Subcutaneous abdominal adipose tissue (tissue), 5 donors: ENCODE data around the gene VPS4B.

Experiments used
- H3K27ac ChIP-seq: one replicate; pipeline ENCODE4 v1.7.0; 2013; ENCODE audit warnings: low read depth, mild to moderate bottlenecking, inconsistent platforms, low read length, moderate library complexity
- H3K27me3 ChIP-seq, 5 donors: one replicate each; pipeline ENCODE4 v1.7.0; 2013; ENCODE audit warnings: low read length in 5 of 5, inconsistent platforms in 1 of 5; ENCODE audit not compliant: control insufficient read depth in 5 of 5, insufficient read depth in 4 of 5
- H3K36me3 ChIP-seq, 5 donors: one replicate each; pipeline ENCODE4 v1.7.0; 2013; ENCODE audit warnings: low read length in 5 of 5; ENCODE audit not compliant: control insufficient read depth in 5 of 5, insufficient read depth in 5 of 5
- H3K4me1 ChIP-seq, 5 donors: one replicate each; pipeline ENCODE4 v1.7.0; 2013; ENCODE audit warnings: low read length in 5 of 5, mild to moderate bottlenecking in 3 of 5, moderate library complexity in 1 of 5; ENCODE audit not compliant: control insufficient read depth in 5 of 5, insufficient read depth in 5 of 5
- H3K4me3 ChIP-seq, 5 donors: one replicate each; pipeline ENCODE4 v1.7.0; 2013; ENCODE audit warnings: low read length in 5 of 5, low read depth in 1 of 5
- H3K9ac ChIP-seq, 5 donors: one replicate each; pipeline ENCODE4 v1.7.0; 2013; ENCODE audit warnings: low read length in 5 of 5, mild to moderate bottlenecking in 4 of 5, moderate library complexity in 3 of 5
- H3K9me3 ChIP-seq, 5 donors: one replicate each; pipeline ENCODE4 v1.7.0; 2013; ENCODE audit warnings: low read length in 5 of 5; ENCODE audit not compliant: control insufficient read depth in 5 of 5
- donor health status: healthy.
- donor health status: healthy.
- donor health status: healthy.
- donor health status: healthy.
- donor health status: healthy.

Gene VPS4B

DNA sequence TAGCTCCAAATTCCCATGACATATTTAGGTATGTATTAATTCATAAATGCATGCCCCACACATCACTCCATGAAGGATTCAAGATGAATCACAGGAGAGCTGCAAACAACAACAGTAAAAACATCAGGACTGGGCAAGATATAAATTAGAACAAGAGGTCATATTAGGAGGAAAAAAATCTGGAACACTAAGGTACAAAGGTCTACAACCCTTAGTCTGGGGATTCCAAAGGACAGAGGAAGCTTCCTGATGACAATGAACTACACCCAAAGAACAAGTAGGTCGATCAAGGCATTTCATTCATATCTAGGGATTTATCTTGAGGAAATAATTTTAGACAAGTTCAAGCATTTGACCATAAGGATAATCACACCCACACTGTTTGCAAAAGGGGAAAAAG is 14.5 kb downstream of the VPS4B start:
- no peaks in the 10 kb centered on the region for H3K27me3 ChIP-seq
- H3K9ac ChIP-seq = peak overlapping the region in 1 of 5 donors; percentile 13
- no peaks in the 10 kb centered on the region for H3K9me3 ChIP-seq
- peaks cover 47 to 69% (median 55%) of the 10 kb centered on the region in 5 donors for H3K36me3 ChIP-seq
- H3K27ac ChIP-seq = no peak overlapping the region
- H3K4me3 ChIP-seq = no peak overlapping the region
- H3K4me1 ChIP-seq = peaks cover 0 to 7% (median 0%) of the 10 kb centered on the region in 5 donors

DNA sequence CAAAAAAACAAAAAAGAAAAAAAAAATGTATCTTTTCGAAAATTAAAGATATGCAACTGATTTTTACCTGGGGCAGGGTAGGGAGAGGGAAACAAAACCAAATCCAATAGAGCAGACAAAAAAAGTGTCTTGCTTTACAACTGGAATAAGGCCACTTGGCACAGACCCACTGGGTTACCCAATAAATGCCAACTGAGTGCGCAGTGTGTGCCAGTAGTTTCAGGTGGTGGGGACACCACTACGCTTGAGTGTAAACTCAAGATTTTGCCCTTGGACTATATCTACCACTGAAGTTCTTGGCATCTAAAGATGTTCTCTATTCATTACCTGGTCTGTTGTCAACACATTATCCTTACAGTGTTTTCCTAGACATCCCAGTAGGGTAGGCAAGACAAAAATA is 16.3 kb downstream of the VPS4B start:
- Histone ChIP-seq H3K4me1 (peaks cover 0 to 7% (median 0%) of the 10 kb centered on the region in 5 donors), H3K4me3 (no peak overlapping the region), H3K9me3 (no peaks in the 10 kb centered on the region), H3K36me3 (peaks cover 57 to 81% (median 64%) of the 10 kb centered on the region in 5 donors), H3K9ac (no peak overlapping the region), H3K27me3 (no peaks in the 10 kb centered on the region), H3K27ac (no peak overlapping the region)

DNA sequence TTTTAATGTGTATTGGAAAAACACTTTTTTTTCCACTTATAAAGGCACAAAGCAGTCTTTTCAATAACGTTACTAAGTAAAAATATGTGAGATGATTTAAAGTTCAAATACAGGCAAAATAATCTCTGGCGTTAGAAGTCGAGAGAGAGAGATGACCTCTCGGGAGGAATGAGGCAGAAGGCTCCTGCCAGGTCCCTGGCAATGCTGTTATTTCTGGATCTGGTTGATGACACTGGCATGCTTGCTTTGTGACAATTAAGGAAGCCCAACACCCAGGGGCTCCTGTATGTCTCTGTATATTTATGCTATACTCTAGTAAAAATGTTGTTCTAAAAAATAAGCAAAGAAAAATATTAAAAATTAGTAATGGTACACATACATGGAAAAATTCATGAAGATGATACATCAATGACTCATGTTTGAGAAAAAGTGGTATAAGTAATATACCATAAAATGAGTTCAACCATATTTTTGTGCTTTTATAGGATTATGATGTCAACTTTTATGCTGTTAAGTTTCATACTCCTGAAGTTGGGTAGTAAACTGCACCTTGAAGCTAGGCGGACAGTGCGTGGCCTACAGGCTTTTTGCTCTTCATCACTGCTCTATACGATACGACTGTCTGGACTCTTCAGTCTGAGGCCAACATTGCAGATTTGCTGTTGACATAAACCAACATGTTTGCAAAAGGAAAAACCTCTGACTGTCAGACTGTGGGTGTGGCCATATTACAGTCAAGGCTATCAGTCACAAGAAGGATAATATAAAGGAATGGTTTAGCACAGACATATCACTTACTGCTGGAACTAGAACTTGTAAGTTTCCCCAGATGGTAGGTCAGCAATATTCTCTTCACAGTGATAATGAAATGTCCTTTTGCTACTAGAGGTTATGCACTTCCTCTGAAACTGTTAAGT is 19.8 kb downstream of the VPS4B start:
- H3K27me3 ChIP-seq = no peaks in the 10 kb centered on the region
- H3K4me1 ChIP-seq = peaks cover 0 to 7% (median 0%) of the 10 kb centered on the region in 5 donors
- no peak overlapping the region for H3K27ac ChIP-seq
- no peak overlapping the region for H3K4me3 ChIP-seq
- H3K36me3 ChIP-seq = peaks cover 53 to 80% (median 57%) of the 10 kb centered on the region in 5 donors
- no peak overlapping the region for H3K9ac ChIP-seq
- no peaks in the 10 kb centered on the region for H3K9me3 ChIP-seq

DNA sequence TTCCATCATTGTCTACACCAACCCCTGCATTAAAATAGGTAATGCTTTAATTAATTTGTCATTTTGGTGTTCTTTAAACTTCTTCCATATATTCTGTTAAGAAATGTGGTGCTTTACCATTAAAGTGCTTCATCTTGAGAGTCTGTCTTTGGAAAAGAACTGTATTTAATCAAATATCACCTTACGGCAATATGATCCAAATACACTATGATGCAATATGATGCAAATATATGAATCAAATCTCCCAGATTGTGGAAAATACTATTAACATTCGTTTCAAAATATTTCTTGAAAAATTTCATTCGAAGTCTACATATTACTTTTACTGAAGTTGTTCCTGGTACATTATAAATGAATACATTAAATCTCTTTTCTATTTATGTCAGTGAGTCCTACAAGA is 23.0 kb downstream of the VPS4B start:
- no peak overlapping the region for H3K27ac ChIP-seq
- no peak overlapping the region for H3K9ac ChIP-seq
- H3K36me3 ChIP-seq = peaks cover 56 to 97% (median 78%) of the 10 kb centered on the region in 5 donors
- H3K9me3 ChIP-seq = no peaks in the 10 kb centered on the region
- H3K27me3 ChIP-seq = no peaks in the 10 kb centered on the region
- H3K4me3 ChIP-seq = no peak overlapping the region
- no peaks in the 10 kb centered on the region for H3K4me1 ChIP-seq

DNA sequence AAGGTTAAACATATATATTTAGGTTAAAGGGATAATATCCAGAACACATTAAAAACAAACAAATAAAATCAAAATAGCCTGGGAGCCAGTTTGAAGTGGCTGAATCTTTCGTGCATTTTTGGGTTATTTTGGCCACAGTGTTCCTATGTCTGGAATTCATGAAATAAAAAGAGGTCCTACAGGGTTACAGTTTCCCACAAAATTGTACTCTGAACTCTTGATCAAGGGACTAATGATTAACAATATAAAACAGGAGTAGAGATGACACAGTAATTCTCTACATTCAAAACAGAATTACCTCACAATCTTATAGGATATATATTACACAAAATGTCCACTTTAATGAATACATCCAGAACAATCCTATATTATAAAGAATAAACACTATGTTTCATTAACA is 24.9 kb downstream of the VPS4B start:
- H3K4me1 ChIP-seq = no peaks in the 10 kb centered on the region
- no peak overlapping the region for H3K9ac ChIP-seq
- peaks cover 39 to 87% (median 66%) of the 10 kb centered on the region in 5 donors for H3K36me3 ChIP-seq
- no peaks in the 10 kb centered on the region for H3K9me3 ChIP-seq
- H3K27me3 ChIP-seq = no peaks in the 10 kb centered on the region
- H3K27ac ChIP-seq = no peak overlapping the region
- H3K4me3 ChIP-seq = no peak overlapping the region

DNA sequence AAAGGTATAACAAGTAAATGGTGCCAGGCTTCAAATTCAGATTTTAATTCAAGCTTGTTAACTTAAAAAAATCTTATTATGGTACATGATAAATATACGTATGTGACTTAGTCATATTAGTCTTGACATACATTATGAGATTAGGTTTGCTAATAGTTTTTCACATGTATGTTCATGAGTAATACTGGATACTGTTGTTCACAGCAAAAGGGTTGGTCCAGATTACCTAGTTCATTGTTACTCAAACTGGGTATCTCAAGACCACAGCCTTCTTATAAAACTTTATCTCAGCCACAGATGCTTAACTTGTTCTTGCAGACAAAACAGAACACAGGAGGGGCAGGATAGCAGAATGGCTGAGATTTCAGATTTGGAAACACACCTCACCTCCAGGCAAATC is 26.8 kb downstream of the VPS4B start:
- H3K9me3 ChIP-seq = no peaks in the 10 kb centered on the region
- H3K36me3 ChIP-seq = peaks cover 34 to 84% (median 60%) of the 10 kb centered on the region in 5 donors
- H3K4me3 ChIP-seq = no peak overlapping the region
- H3K27ac ChIP-seq = no peak overlapping the region
- H3K27me3 ChIP-seq = no peaks in the 10 kb centered on the region
- H3K9ac ChIP-seq = no peak overlapping the region
- no peaks in the 10 kb centered on the region for H3K4me1 ChIP-seq

DNA sequence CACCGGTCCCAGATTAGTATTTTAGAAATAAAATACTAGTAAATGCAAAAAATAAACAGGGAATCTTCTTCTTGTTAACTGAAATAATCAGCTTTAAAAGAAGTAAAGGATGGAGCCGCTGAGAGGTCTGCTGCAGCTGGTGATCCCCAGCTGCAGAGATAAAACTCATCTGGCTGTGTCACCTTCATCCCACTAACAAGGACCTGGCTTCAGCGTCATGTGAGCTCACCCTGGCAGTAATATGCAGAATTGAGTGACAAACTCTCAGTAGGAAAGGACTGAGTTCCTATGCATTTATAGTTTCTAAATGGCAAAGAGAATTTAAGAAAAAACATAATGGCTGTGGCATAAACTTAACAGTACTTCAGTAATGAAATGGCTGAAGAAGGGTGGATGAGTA is 27.3 kb downstream of the VPS4B start:
- H3K27me3 ChIP-seq = no peaks in the 10 kb centered on the region
- no peak overlapping the region for H3K9ac ChIP-seq
- H3K4me1 ChIP-seq = no peaks in the 10 kb centered on the region
- no peak overlapping the region for H3K4me3 ChIP-seq
- no peak overlapping the region for H3K27ac ChIP-seq
- H3K9me3 ChIP-seq = no peaks in the 10 kb centered on the region
- H3K36me3 ChIP-seq = peaks cover 28 to 84% (median 60%) of the 10 kb centered on the region in 5 donors

DNA sequence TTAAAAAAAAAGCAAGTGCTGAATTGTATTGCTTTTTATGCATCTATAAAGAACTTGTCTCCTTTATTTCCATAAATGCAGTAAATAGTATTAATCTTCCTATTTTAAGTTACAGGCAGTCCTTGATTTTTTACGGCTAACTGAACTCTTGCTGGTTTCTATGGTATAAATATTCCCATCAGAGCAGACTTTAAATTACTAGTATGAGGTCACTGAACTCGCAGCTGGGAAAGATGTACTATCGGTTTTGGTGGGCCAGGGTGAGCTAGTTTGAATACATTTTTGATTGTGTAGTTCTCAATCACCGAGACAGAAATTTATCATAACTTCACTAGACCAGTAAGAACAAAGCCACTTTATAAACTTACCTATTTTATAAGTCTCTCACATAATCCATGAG is 34.4 kb downstream of the VPS4B start:
- H3K27me3 ChIP-seq = no peaks in the 10 kb centered on the region
- peaks cover 10 to 38% (median 20%) of the 10 kb centered on the region in 5 donors for H3K36me3 ChIP-seq
- no peak overlapping the region for H3K27ac ChIP-seq
- H3K9me3 ChIP-seq = peaks cover 0 to 3% (median 1%) of the 10 kb centered on the region in 5 donors
- no peaks in the 10 kb centered on the region for H3K4me1 ChIP-seq
- no peak overlapping the region for H3K9ac ChIP-seq
- no peak overlapping the region for H3K4me3 ChIP-seq

DNA sequence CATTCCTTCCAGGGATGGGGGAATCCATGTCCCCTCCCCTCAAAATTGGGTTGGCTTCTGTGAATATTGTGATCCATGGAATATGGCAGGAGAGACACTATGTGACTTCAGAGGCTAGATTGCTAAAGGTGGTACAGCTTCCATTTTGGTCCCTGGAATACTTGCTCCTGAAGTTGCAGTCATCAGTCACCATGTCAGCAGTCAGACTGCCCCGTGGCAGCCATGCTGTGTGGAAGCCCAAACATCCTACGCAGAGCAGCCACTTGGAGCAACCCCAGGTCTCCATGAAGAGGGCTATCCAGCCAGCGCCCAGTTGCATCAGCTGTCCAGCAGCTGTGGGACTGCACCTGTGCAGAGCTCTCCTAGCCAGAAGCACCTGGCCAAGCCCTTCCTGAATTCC is 39.4 kb downstream of the VPS4B start:
- H3K9ac ChIP-seq = no peak overlapping the region
- H3K27me3 ChIP-seq = no peaks in the 10 kb centered on the region
- no peaks in the 10 kb centered on the region for H3K4me1 ChIP-seq
- no peak overlapping the region for H3K4me3 ChIP-seq
- peaks cover 0 to 4% (median 4%) of the 10 kb centered on the region in 5 donors for H3K9me3 ChIP-seq
- no peak overlapping the region for H3K27ac ChIP-seq
- peaks cover 0 to 7% (median 0%) of the 10 kb centered on the region in 5 donors for H3K36me3 ChIP-seq

DNA sequence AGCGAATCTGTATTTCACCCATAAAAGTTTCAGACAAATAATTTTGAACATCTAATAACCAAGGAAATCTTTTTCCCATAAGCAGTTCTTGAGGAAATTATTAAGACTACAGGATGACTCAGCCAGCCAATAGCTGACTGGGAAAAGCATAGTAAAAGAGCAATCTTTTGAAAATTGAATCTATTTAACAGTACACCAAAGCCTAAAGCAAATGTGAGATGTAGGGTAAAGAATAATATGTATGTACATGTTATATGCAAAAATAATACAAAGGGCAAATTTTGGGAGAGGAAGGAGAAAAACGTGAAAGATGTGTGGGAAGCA is 42.7 kb downstream of the VPS4B start:
- H3K27ac ChIP-seq = no peak overlapping the region
- no peak overlapping the region for H3K9ac ChIP-seq
- H3K9me3 ChIP-seq = peaks cover 0 to 13% (median 12%) of the 10 kb centered on the region in 5 donors
- H3K4me3 ChIP-seq = no peak overlapping the region
- H3K36me3 ChIP-seq = peaks cover 0 to 3% (median 0%) of the 10 kb centered on the region in 5 donors
- no peaks in the 10 kb centered on the region for H3K27me3 ChIP-seq
- H3K4me1 ChIP-seq = no peaks in the 10 kb centered on the region
